HepG2 (cell line): ENCODE results near the gene IL4I1. TPM values are rescaled to one million over a fixed set of nuclear protein-coding genes. Genes with fewer than 3 reads are reported as not detected.

Experiments
- ATAC-seq: fragments of 200-7000 bp; cut with Tn5 transposase; 3 replicates; pipeline ENCODE4 v1.9.1; 2020; ENCODE audit warnings: mild to moderate bottlenecking, moderate library complexity
- BruUV-seq: library from RNA; stranded (reverse); fragments of 400-500 nt; replicated peaks from 2 replicates; lab custom pipeline; 2021; lab: Mats Ljungman, UMichigan
- CTCF ChIA-PET: fragments of 300-600 bp; formaldehyde crosslinking; extraction: SDS; loops from one replicate; lab custom pipeline; 2021; ENCODE audit warnings: low total read pairs, inconsistent platforms, low intra/inter-chr PET ratio; lab: Yijun Ruan, JAX
- POLR2A ChIA-PET: fragments of 350-600 bp; sonication (Branson Sonifier 250); formaldehyde crosslinking; loops from one replicate; lab custom pipeline; 2020; ENCODE audit warnings: antibody characterized with exemption, inconsistent platforms; lab: Yijun Ruan, JAX
- DNase-seq: peaks from one replicate; pipeline ENCODE4 v3.0.0-alpha.2; 2015; ENCODE audit warnings: low spot score
- FAIRE-seq: peaks from 3 replicates; lab custom pipeline; 2011; peaks lifted over from hg19 to GRCh38; lab: Jason Lieb, UNC
- H2AFZ ChIP-seq: one replicate; pipeline ENCODE4 v1.6.1; 2011; ENCODE audit warnings: low read length, inconsistent platforms
- H3K27ac ChIP-seq: fragments of 300-600 bp; 3 replicates; pipeline ENCODE4 v1.8.0; 2011; ENCODE audit warnings: mixed run types, mild to moderate bottlenecking, mixed read lengths, low read length, inconsistent platforms; ENCODE audit not compliant: insufficient read depth; ENCODE audit errors: extremely low read length
- H3K27me3 ChIP-seq, 2 experiments: fragments of 200-600 bp in 1 of 2; 2 replicates in 1 of 2; 3 replicates in 1 of 2; pipeline versions ENCODE4 v1.6.0 to v1.8.0; 2011; ENCODE audit warnings: low read length in 2 of 2, mild to moderate bottlenecking in 2 of 2, moderate library complexity in 2 of 2, inconsistent platforms in 1 of 2; ENCODE audit not compliant: insufficient read depth in 2 of 2, control insufficient read depth in 1 of 2
- H3K36me3 ChIP-seq, 2 experiments: fragments of 200-600 bp in 1 of 2; replicated peaks in 1 of 2; 2 replicates in 1 of 2; 3 replicates in 1 of 2; pipeline versions ENCODE4 v1.5.1 to v1.8.0; 2011; ENCODE audit warnings: low read length in 2 of 2, inconsistent platforms in 1 of 2; ENCODE audit not compliant: insufficient read depth in 2 of 2, control insufficient read depth in 1 of 2
- H3K4me1 ChIP-seq: 2 replicates; pipeline ENCODE4 v1.5.1; 2012; ENCODE audit warnings: low read length, inconsistent platforms; ENCODE audit not compliant: insufficient read depth
- H3K4me2 ChIP-seq: 2 replicates; pipeline ENCODE4 v1.6.0; 2011; ENCODE audit warnings: low read depth, low read length, inconsistent platforms
- H3K4me3 ChIP-seq, 3 experiments: fragments of 200-600 bp in 1 of 3; sonication (generic), shearing (Covaris generic) in 1 of 3; replicated peaks in 1 of 3; 2 replicates each; pipeline ENCODE4 v1.5.1; 2011 to 2016; ENCODE audit warnings: low read length in 3 of 3, inconsistent platforms in 2 of 3, low read depth in 2 of 3, mild to moderate bottlenecking in 2 of 3, control low read depth in 1 of 3, mixed read lengths in 1 of 3; ENCODE audit not compliant: insufficient read depth in 1 of 3
- H3K79me2 ChIP-seq: one replicate; pipeline ENCODE4 v1.6.1; 2011; ENCODE audit warnings: low read length, inconsistent platforms; ENCODE audit not compliant: insufficient read depth
- H3K9ac ChIP-seq: 2 replicates; pipeline ENCODE4 v1.6.0; 2011; ENCODE audit warnings: mild to moderate bottlenecking, low read depth, low read length, inconsistent platforms; ENCODE audit not compliant: insufficient read depth
- H3K9me3 ChIP-seq: 2 replicates; pipeline ENCODE4 v1.5.1; 2012; ENCODE audit warnings: mild to moderate bottlenecking, low read length
- H4K20me1 ChIP-seq: 2 replicates; pipeline ENCODE4 v1.6.0; 2011; ENCODE audit warnings: inconsistent platforms, mild to moderate bottlenecking, low read length, moderate library complexity; ENCODE audit not compliant: insufficient read depth
- AGO2 ChIP-seq: fragments of 200-400 bp; formaldehyde crosslinking; optimal IDR thresholded peaks from 2 replicates; pipeline ENCODE3; 2017; ENCODE audit warnings: mild to moderate bottlenecking, low read depth, low read length, moderate library complexity
- HNRNPLL ChIP-seq: fragments of 200-400 bp; formaldehyde crosslinking; IDR thresholded peaks from 2 replicates; pipeline ENCODE4 v1.6.1; 2017; ENCODE audit warnings: mild to moderate bottlenecking, low read depth, low read length; ENCODE audit not compliant: poor library complexity, severe bottlenecking
- RBM22 ChIP-seq: fragments of 200-400 bp; formaldehyde crosslinking; optimal IDR thresholded peaks from 2 replicates; pipeline ENCODE3; 2017; ENCODE audit warnings: mild to moderate bottlenecking, low read length, moderate library complexity
- ZNF432 ChIP-seq: sonication (generic); formaldehyde crosslinking; IDR thresholded peaks from 2 replicates; pipeline ENCODE4 v1.5.0; 2020; ENCODE audit warnings: missing genetic modification reagents, mild to moderate bottlenecking, borderline replicate concordance
- WGBS: methylation state at CpG from one replicate; pipeline ENCODE4 v1.1.6; 2017; ENCODE audit warnings: low lambda C conversion rate; 5-methylcytosine and 5-hydroxymethylcytosine counted together
- in situ Hi-C: cut with HindIII; loops from 2 replicates; pipeline ENCODE4 v1.10.0; 2017; ENCODE audit warnings: low pct_unique_long_range_greater_than_20kb; ENCODE audit not compliant: extremely low pct_ligation_motif_present
- intact Hi-C: fragments of 100-400 bp; cut with micrococcal nuclease; formaldehyde crosslinking; loops from one replicate; pipeline ENCODE4 v1.10.0; 2022; ENCODE audit not compliant: unreplicated experiment
- polyA plus RNA-seq, 8 experiments: library from polyadenylated mRNA; depleted of rRNA in 3 of 8; stranded (reverse) in 7 of 8; unstranded in 1 of 8; fragments of >200 nt; fragmentation: Illumina TruSeq in 4 of 8; extraction: Trizol in 4 of 8; gene quantifications; 2 replicates each; pipeline versions ENCODE4 v1.2.1 to v1.2.3, GENCODE V29; 2011 to 2016; ENCODE audit warnings: low read depth in 4 of 8, missing spikeins in 1 of 8, mixed read lengths in 1 of 8; ENCODE audit not compliant: insufficient read depth in 1 of 8
- total RNA-seq, 5 experiments: library from RNA; depleted of rRNA; stranded (reverse); fragments of >200 nt; fragmentation: Illumina TruSeq; extraction: Trizol; gene quantifications; 2 replicates each; pipeline ENCODE4 v1.2.3, GENCODE V29; 2016; ENCODE audit warnings: low read depth in 1 of 5
- TF ChIP-seq, protein P1 (sequence below): sonication (generic); formaldehyde crosslinking; IDR thresholded peaks from 2 replicates; pipeline ENCODE4 v1.4.0; 2020; ENCODE audit warnings: mild to moderate bottlenecking, missing genetic modification reagents
- TF ChIP-seq, protein P2 (sequence below): sonication (generic); formaldehyde crosslinking; IDR thresholded peaks from 2 replicates; pipeline ENCODE4 v1.9.0; 2021; ENCODE audit warnings: missing genetic modification reagents, mild to moderate bottlenecking, borderline replicate concordance

Gene IL4I1
- total and polyA plus RNA-seq, 2 of the 13 experiments (the other 11 are each of a cell fraction or from before 2014, with no cell fraction given) = not detected

DNA sequence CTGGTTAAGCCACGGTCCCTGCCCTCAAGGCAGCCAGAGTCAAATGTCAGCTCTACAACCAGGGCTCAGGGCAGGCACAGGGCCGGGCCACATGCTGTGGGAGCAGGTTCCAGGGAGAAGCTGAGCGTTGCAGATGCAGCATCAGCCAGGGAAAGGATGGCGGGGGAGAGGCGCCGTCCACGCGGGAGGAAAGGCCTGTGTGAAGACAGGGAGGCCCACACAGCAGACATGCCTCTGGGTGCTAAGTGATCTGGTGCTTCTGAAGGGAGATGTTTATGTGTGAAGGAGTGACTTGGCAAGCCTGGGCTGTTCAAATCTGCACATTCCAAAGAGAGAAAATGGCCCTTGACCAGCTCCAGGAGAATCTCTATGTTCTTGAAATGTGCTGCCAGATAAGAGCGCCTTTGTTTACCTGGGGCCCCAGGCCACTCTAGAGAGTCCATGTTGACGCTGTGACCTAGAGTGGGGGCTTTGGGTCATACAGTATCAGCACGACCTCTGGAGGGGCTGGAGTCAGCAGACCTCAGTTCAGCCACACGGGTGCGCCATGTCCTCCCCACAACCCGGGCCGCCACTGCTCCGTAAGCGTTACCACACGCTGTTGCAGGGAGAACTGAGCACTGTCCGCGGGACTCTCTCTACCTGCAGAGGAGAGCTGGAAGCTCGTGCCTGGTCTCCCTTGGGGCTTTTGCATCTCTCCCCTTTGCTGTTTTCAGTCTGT is 16.4 kb upstream of the IL4I1 start (continued):
- peak; percentile 79 for TF ChIP-seq HNRNPLL
- no peak for TF ChIP-seq ZNF432
- TF ChIP-seq, protein P1, sequence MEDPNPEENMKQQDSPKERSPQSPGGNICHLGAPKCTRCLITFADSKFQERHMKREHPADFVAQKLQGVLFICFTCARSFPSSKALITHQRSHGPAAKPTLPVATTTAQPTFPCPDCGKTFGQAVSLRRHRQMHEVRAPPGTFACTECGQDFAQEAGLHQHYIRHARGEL (CRISPR knock-in tag) = no peak

DNA sequence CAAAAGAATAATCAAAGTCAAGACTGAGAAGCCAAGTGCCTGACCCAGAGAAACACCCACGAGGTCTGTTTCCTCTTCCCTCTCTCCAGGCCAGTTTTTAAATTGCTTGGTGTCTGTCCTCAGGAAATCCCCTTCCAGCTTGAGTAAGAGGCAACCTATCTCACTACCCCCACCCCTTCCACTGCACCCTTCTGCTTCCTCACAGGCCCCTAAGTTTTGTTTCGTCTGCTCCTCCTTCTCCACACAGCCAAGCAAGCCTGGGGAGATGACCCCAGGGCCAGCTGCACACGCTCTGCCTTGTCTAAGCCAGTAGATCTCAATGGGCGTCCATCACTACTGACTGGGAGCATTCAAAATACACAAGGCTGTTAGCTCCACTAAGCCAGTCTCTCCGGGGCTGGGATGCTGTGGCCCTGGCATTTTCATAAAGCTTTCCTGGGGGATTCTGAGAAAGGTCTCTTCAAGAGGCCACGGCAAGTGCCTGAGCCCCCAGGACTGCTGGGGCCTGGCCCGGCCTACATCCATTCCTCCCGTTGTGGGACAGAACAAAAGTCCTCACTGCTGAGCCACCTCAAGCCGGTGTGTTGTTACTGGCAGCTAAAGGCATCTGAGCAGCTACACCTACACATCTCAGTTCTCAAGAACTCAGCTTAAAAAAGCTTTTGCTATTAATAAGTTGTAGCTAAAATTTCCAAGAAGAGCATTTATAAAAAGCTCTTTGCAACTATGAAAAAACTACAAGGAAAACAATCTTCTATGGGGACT is 14.9 kb upstream of the IL4I1 start:
- in situ Hi-C loops (no loop called here), intact Hi-C loops (no loop called here)
- ATAC-seq (no peak), FAIRE-seq (no peak), DNase-seq (no peak)
- Histone ChIP-seq H3K4me3 (no peak overlapping the region), H3K4me1 (peaks cover 24% of the 10 kb centered on the region), H3K9ac (no peak overlapping the region), H2AFZ (no peak overlapping the region), H3K27me3 (no peaks in the 10 kb centered on the region), H3K4me2 (no peak overlapping the region), H3K9me3 (no peaks in the 10 kb centered on the region), H3K27ac (no peak overlapping the region), H4K20me1 (no peaks in the 10 kb centered on the region), H3K79me2 (peaks cover 9% of the 10 kb centered on the region), H3K36me3 (peaks cover 26 to 45% of the 10 kb centered on the region in 2 experiments)
- ChIA-PET CTCF (no interaction called here), POLR2A (interaction anchor here (1.0 kb wide), 1 partner anchor 18 kb away, joined by 4 read pairs; the partner anchor contains the start of gene NUP62)
- no TSS peak for BruUV-seq
- TF ChIP-seq RBM22 (peak; percentile 48), AGO2 (peak; percentile 29)
- TF ChIP-seq, protein P2, sequence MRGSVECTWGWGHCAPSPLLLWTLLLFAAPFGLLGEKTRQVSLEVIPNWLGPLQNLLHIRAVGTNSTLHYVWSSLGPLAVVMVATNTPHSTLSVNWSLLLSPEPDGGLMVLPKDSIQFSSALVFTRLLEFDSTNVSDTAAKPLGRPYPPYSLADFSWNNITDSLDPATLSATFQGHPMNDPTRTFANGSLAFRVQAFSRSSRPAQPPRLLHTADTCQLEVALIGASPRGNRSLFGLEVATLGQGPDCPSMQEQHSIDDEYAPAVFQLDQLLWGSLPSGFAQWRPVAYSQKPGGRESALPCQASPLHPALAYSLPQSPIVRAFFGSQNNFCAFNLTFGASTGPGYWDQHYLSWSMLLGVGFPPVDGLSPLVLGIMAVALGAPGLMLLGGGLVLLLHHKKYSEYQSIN (CRISPR knock-in tag) = no peak
- WGBS = 98% methylated on average over 8 of the region's 9 CpGs
